Measurements from ENCODE around the gene NCEH1. TPM values are rescaled to one million over a fixed set of nuclear protein-coding genes. Genes with fewer than 3 reads are reported as not detected.

The NCEH1 gene
- polyA plus RNA-seq, 1 experiment, result 14.8 TPM

DNA sequence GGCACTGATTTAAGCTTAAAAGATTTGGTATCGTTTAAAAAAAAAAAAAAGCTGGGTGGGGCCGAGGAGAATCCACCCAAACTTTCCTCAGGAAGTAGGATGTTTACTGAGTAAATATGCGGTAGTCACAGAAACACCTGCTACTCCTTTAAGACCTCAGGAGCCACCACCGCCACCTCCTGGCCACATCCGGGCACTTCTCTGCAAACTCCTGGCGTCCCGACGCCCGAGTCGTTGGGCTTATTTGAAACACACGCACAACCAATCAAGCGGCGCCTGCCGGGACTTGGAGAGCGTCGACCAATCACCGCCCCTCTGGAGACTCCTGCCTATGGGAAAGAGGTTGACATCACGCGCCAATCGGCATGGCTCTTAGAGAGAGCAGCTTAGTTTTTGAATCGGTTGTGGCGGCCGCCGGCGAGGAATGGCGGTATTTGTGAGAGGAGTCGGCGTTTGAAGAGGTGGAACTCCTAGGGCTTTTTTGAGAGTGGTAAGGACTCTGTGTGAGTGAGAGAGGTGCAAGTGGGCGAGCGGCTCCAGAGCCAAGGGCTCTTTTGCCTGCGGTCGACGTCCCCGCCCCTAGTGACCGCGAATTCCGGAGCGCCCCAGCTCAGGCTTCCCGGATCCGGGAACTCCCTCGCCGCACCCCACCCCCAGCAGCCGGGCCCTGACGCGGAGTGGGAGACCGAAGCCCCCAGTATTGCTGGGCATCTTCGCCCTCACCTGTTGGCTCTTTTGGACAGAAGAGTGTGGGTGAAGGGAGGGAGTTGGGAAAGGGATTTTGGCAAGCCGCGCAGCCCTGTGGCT, 39.7 kb upstream of the NCEH1 start, which contains the start of gene ECT2:
Gene ECT2 (plus strand): TSS at position 359 of the 807 bp plus-strand sequence. CDS start 3,805 bp downstream, outside the sequence.
- peak; percentile 100 for DNase-seq (ENCODE audit: low read depth)
- POLR2A ChIA-PET, result interaction anchor here (0.6 kb wide), 2 partner anchors 38 to 39 kb away, joined by 3 read pairs; no protein-coding TSS in a partner anchor
- Histone ChIP-seq H3K27me3 (ENCODE audit: control insufficient read depth, insufficient read depth, low read length) (no peaks in the 10 kb centered on the region), H3K4me3 (ENCODE audit: low read depth, low read length) (peak within 1 kb of the TSS; percentile 78), H3K36me3 (ENCODE audit: control insufficient read depth, insufficient read depth, low read length) (no peaks in the 10 kb centered on the region)
- CTCF ChIA-PET, result interaction anchor here (0.8 to 4.0 kb wide), 8 partner anchors 10 to 81 kb away, joined by 3 to 26 read pairs (median 4); partner anchors contain the start of gene NCEH1
- TF ChIP-seq, protein P1, sequence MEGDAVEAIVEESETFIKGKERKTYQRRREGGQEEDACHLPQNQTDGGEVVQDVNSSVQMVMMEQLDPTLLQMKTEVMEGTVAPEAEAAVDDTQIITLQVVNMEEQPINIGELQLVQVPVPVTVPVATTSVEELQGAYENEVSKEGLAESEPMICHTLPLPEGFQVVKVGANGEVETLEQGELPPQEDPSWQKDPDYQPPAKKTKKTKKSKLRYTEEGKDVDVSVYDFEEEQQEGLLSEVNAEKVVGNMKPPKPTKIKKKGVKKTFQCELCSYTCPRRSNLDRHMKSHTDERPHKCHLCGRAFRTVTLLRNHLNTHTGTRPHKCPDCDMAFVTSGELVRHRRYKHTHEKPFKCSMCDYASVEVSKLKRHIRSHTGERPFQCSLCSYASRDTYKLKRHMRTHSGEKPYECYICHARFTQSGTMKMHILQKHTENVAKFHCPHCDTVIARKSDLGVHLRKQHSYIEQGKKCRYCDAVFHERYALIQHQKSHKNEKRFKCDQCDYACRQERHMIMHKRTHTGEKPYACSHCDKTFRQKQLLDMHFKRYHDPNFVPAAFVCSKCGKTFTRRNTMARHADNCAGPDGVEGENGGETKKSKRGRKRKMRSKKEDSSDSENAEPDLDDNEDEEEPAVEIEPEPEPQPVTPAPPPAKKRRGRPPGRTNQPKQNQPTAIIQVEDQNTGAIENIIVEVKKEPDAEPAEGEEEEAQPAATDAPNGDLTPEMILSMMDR (IDR thresholded peaks at IDR 0.05; ENCODE audit: insufficient read depth, low read depth, low read length), result peak; percentile 74

DNA sequence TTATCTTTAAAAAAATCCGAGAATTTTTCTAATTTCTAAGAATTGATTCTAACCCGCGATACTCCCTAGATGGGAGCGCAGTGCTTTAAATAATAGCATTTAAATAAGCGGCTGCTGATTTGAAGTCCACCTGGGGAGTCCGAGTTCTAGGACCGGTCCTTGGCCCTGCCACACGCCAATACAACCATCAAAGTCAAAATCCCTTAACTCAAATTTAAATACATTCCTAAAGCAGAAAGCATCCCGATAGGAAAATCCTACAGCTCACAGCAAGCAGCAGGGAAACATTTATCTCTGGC, 39.2 kb upstream of the NCEH1 start:
- TF ChIP-seq, protein P1 (IDR thresholded peaks at IDR 0.05; ENCODE audit: insufficient read depth, low read depth, low read length), result no peak
- CTCF ChIA-PET, result interaction anchor here (0.9 to 4.0 kb wide), 7 partner anchors 9 to 76 kb away, joined by 3 to 26 read pairs (median 4); partner anchors contain the start of gene NCEH1
- POLR2A ChIA-PET, result interaction anchor here (0.6 kb wide), 1 partner anchor 38 kb away, joined by 3 read pairs; no protein-coding TSS in a partner anchor

DNA sequence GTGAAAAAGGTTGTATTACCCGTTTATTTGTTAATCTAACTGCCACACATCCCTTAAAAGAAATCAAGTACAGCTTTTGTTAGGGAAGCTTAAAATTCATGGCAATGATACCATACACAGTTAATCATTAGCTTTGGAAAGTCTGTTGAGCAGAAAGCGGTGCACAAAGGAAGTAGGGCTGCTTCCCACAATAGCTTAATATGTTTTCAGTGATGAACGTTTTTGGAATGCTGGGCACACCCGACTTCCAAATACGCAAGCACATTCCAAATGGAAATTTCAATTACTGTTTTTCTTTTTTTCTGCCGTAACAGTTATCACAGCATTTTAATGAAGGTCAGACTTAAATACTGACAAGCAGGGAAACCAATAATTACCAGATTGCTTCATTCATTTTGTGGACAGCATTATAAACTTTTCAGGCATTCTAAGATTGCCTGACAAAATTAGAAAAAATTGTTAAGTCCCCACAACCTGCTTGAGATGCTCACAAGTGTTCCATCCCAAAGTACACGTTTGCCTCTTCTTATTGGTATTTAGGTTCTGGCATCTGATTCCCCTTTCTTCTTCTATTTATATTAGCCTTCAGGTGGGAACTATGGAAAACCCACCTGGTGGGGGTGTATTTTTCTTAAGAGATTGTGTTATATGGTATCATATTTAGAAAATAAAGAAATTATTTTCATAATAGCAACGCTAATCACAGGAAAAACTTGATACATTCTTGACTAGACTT, 38.5 kb upstream of the NCEH1 start:
- POLR2A ChIA-PET, result interaction anchor here (0.6 to 0.7 kb wide), 2 partner anchors 17 to 77 kb away, joined by 4 read pairs; no protein-coding TSS in a partner anchor
- peak overlapping the region; percentile 50 for H3K4me3 ChIP-seq (ENCODE audit: low read depth, low read length)
- CTCF ChIA-PET, result interaction anchor here (3.4 to 4.0 kb wide), 2 partner anchors 39 to 76 kb away, joined by 15 to 26 read pairs; partner anchors contain the start of gene NCEH1
- DNase-seq (ENCODE audit: low read depth), result peak; percentile 93
- TF ChIP-seq, protein P1 (IDR thresholded peaks at IDR 0.05; ENCODE audit: insufficient read depth, low read depth, low read length), result no peak
- H3K27me3 ChIP-seq (ENCODE audit: control insufficient read depth, insufficient read depth, low read length), result no peaks in the 10 kb centered on the region
- no peaks in the 10 kb centered on the region for H3K36me3 ChIP-seq (ENCODE audit: control insufficient read depth, insufficient read depth, low read length)

More for the DNA sequence above, 39.2 kb upstream of the NCEH1 start:
- peak overlapping the region; percentile 50 for H3K4me3 ChIP-seq (ENCODE audit: low read depth, low read length)
- H3K36me3 ChIP-seq (ENCODE audit: control insufficient read depth, insufficient read depth, low read length), result no peaks in the 10 kb centered on the region
- DNase-seq (ENCODE audit: low read depth), result no peak
- H3K27me3 ChIP-seq (ENCODE audit: control insufficient read depth, insufficient read depth, low read length), result no peaks in the 10 kb centered on the region

DNA sequence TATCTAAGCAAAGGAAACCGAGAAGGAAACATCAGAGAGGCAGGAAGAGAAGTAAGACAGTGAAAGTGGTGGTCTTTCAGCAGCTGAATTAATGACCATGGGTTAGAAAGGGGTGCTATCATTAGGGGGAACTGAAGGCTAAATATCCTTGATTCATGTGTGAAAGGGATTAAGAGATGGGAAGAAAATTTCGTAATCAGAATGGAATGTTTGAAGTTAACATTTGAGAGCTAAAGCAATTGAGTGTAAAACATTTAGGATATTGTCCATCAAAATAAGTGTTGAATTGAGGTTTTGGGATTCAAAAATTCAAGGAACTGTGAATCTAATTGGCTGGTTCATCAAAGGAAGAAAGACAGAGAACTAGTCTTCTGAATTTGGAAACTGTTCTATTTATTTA, 35.6 kb upstream of the NCEH1 start:
- no peaks in the 10 kb centered on the region for H3K36me3 ChIP-seq (ENCODE audit: control insufficient read depth, insufficient read depth, low read length)
- ChIA-PET CTCF (interaction anchor here (1.3 kb wide), 1 partner anchor 34 kb away, joined by 4 read pairs; no protein-coding TSS in a partner anchor), POLR2A (no interaction called here)
- no peak overlapping the region for H3K4me3 ChIP-seq (ENCODE audit: low read depth, low read length)
- no peaks in the 10 kb centered on the region for H3K27me3 ChIP-seq (ENCODE audit: control insufficient read depth, insufficient read depth, low read length)
- TF ChIP-seq, protein P1 (IDR thresholded peaks at IDR 0.05; ENCODE audit: insufficient read depth, low read depth, low read length), result no peak
- no peak for DNase-seq (ENCODE audit: low read depth)

DNA sequence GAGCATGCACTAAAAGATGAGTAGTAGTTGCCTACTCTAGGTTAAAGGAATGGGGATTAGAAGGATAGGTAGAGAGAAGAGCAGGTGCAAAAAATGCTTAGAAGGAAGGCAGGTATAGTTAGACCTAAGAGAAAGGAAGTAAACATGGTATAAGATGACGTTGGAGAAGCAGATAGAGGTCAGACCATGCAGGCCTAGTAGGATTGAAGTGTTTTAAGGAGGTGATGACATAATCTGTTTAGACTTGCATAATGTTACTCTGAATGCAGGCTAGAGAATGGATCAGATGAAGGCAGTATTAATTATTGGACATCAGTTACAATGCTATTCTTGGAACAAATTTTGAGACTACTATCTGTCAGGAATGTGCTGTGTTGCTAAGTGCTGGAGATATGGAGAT, 28.6 kb upstream of the NCEH1 start:
- no peaks in the 10 kb centered on the region for H3K27me3 ChIP-seq (ENCODE audit: control insufficient read depth, insufficient read depth, low read length)
- no peak overlapping the region for H3K4me3 ChIP-seq (ENCODE audit: low read depth, low read length)
- ChIA-PET CTCF (no interaction called here), POLR2A (no interaction called here)
- no peaks in the 10 kb centered on the region for H3K36me3 ChIP-seq (ENCODE audit: control insufficient read depth, insufficient read depth, low read length)
- TF ChIP-seq, protein P1 (IDR thresholded peaks at IDR 0.05; ENCODE audit: insufficient read depth, low read depth, low read length), result no peak
- no peak for DNase-seq (ENCODE audit: low read depth)

Measured in BJ (cell line).